ENCODE data around the gene CSNK2A1.

The CSNK2A1 gene

GRCh38 chr20:536426-537010 is 7.1 kb downstream of the CSNK2A1 start:
- no peak for TF ChIP-seq CTCF (IDR thresholded peaks at IDR 0.05; ENCODE audit: control insufficient read depth, extremely low read depth, insufficient read depth)
- DNase-seq (ENCODE audit: low read depth) = no peak
- peak overlapping the region; percentile 11 for H3K4me3 ChIP-seq (ENCODE audit: low read depth, low read length)

GRCh38 chr20:535958-536357 is 7.6 kb downstream of the CSNK2A1 start:
- H3K4me3 ChIP-seq (ENCODE audit: low read depth, low read length) = peak overlapping the region; percentile 11
- TF ChIP-seq CTCF (IDR thresholded peaks at IDR 0.05; ENCODE audit: control insufficient read depth, extremely low read depth, insufficient read depth) = no peak
- peak; percentile 51 for DNase-seq (ENCODE audit: low read depth)

GRCh38 chr20:533526-533925 is 10.1 kb downstream of the CSNK2A1 start:
- no peak for DNase-seq (ENCODE audit: low read depth)
- H3K4me3 ChIP-seq (ENCODE audit: low read depth, low read length) = no peak overlapping the region
- no peak for TF ChIP-seq CTCF (IDR thresholded peaks at IDR 0.05; ENCODE audit: control insufficient read depth, extremely low read depth, insufficient read depth)

- no peak overlapping the region for H3K4me3 ChIP-seq (ENCODE audit: low read depth, low read length)
- TF ChIP-seq CTCF (IDR thresholded peaks at IDR 0.05; ENCODE audit: control insufficient read depth, extremely low read depth, insufficient read depth) = no peak
- no peak for DNase-seq (ENCODE audit: low read depth)
Observed at GRCh38 chr20:532530-532929, 11.1 kb downstream of the CSNK2A1 start.

GRCh38 chr20:531608-532007 is 12.0 kb downstream of the CSNK2A1 start:
- no peak for TF ChIP-seq CTCF (IDR thresholded peaks at IDR 0.05; ENCODE audit: control insufficient read depth, extremely low read depth, insufficient read depth)
- DNase-seq (ENCODE audit: low read depth) = no peak
- H3K4me3 ChIP-seq (ENCODE audit: low read depth, low read length) = no peak overlapping the region

GRCh38 chr20:530321-530720 is 13.3 kb downstream of the CSNK2A1 start:
- no peak overlapping the region for H3K4me3 ChIP-seq (ENCODE audit: low read depth, low read length)
- DNase-seq (ENCODE audit: low read depth) = no peak
- TF ChIP-seq CTCF (IDR thresholded peaks at IDR 0.05; ENCODE audit: control insufficient read depth, extremely low read depth, insufficient read depth) = no peak

- no peak overlapping the region for H3K4me3 ChIP-seq (ENCODE audit: low read depth, low read length)
- no peak for TF ChIP-seq CTCF (IDR thresholded peaks at IDR 0.05; ENCODE audit: control insufficient read depth, extremely low read depth, insufficient read depth)
- no peak for DNase-seq (ENCODE audit: low read depth)
Observed at GRCh38 chr20:528923-529604, 14.5 kb downstream of the CSNK2A1 start.

Measured in LNCaP clone FGC (cell line).